T follicular helper cell (primary cell): ENCODE results near the gene FIGNL1.

Source experiments
- DNase-seq: peaks from one replicate; pipeline ENCODE4 v3.0.0-alpha.2; 2020; ENCODE audit warnings: low read depth

FIGNL1 gene

DNA sequence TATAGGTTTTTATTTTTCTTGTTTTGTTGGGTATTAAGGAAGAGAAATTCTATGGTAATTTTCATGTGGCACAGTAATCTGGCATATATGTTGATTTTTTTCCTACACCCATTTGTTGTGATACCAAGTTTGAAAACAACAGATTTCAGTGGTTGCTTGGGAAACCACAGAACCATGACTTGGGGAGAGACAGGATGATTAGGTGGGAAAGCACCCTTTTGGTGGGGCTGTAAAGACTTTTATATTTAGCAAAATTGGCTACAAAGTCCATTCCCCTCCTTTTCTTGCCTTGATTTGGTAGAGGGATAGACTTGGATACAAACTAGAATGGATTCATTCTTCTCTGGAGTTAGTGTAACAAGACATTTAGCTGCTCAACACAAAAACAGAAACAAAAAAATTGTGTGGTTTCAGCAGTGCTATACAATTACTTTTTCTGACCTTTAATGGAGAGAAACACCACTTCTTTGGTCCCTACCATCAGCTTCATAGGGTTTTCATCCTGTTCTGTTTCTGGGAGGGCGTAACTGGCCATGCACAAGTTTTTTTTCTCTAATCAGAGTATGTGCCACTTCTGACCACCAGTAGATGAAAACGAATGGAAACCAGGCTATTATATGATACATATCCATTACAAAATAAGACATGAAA lies 52.7 kb downstream of the FIGNL1 start:
- DNase-seq, result no peak

DNA sequence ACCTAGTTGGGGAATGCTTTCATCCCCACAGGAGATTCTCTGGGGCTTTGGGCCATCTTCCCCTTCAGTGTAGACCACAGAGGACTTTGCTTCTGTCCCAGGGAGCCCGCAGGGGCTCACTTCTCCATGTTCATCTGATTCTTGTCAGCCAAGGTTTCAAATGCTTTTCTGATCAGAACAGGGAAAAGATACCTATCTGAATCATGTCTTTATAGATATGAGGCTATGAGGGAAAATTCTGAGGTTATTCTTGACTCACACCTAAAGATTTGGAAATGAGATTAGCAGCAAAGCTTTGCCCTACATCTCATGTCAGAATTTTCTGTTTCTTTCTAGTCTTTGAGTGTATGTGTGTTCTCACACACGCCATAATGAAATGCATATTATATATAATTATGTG lies 53.3 kb downstream of the FIGNL1 start:
- no peak for DNase-seq

DNA sequence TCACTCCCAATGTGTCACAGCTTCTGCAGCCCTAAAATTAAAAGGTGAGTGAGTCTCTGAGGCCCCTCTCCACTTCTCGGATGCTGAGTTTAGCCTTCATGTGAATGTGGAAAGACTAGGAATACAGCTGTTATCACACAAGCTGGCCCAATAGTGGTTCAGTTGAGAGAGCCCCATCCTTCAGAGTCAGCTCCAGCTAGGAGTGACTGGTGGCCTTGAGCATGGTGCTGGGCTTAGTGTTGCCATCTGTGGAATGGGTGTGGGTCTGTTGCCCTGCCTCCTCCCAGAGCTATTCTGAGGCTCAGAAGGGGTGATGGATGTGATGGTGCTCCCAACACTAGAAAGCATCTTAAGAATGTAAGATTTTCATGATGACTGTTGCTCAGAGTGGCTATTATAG lies 55.8 kb downstream of the FIGNL1 start:
- DNase-seq, result no peak
